Measurements from ENCODE around the gene SH2D2A.

The SH2D2A gene

DNA sequence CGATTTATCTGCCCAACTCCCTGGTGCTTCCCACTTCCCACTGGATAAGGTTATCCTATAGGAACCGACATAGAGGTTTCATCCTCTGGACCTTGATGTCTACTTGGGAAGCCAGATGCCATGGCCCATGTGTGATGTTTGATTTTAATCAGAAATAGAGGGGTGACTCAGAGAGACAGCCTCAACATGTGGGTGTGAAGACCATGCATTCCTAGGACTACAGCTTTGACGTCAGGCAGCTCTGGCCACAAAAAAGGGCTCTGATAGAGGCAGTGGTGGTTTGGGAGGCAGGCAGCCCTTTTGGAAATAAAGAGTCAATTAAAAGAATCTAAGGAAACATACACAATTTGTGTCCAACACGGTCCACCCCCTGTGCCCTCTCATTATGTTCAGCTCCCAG, 5.2 kb upstream of the SH2D2A start:
- Histone ChIP-seq H3K4me3 (ENCODE audit: low read depth in 1 of 2, low read length in 2 of 2) (no peak overlapping the region), H3K27me3 (ENCODE audit: low read depth, low read length) (no peaks in the 10 kb centered on the region), H3K27ac (ENCODE audit: low read length) (no peak overlapping the region), H3K4me1 (ENCODE audit: control insufficient read depth in 1 of 2, insufficient read depth in 2 of 2, low read length in 2 of 2) (no peaks in the 10 kb centered on the region), H3K9me3 (ENCODE audit: control insufficient read depth in 1 of 2, low read length in 2 of 2) (no peaks in the 10 kb centered on the region), H3K36me3 (ENCODE audit: control insufficient read depth in 1 of 2, insufficient read depth in 2 of 2, low read length in 2 of 2) (no peaks in the 10 kb centered on the region)

DNA sequence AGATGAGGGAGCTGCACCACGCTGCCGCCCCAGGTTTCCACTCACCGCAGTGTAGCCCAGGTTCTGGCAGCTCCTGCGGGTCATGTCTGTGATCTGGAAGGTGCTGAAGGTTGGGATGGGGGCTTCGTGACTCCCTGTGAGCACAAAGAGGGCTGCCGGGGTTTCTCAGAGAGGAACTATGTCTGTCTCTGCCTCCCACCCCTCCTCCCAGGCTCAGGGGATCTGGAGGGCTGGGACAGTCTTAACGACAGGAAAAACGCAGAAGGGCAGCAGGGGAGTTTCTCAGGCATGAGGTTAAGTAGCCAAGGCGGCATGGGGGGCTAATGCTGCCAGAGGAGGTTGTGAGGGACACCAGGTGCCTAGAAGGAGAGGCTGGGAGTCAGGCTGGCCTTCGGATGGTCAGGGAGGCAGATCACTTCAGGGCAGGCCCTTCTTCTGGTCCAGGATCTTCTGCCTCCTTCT, 656 bp downstream of the SH2D2A start:
- H3K36me3 ChIP-seq (ENCODE audit: control insufficient read depth in 1 of 2, insufficient read depth in 2 of 2, low read length in 2 of 2), result no peaks in the 10 kb centered on the region
- H3K4me1 ChIP-seq (ENCODE audit: control insufficient read depth in 1 of 2, insufficient read depth in 2 of 2, low read length in 2 of 2), result peaks cover 0 to 26% of the 10 kb centered on the region in 2 donors
- H3K27ac ChIP-seq (ENCODE audit: low read length), result peak overlapping the region; percentile 74
- H3K4me3 ChIP-seq (ENCODE audit: low read depth in 1 of 2, low read length in 2 of 2), result peak overlapping the region; percentile 23 to 33
- no peaks in the 10 kb centered on the region for H3K27me3 ChIP-seq (ENCODE audit: low read depth, low read length)
- H3K9me3 ChIP-seq (ENCODE audit: control insufficient read depth in 1 of 2, low read length in 2 of 2), result no peaks in the 10 kb centered on the region

DNA sequence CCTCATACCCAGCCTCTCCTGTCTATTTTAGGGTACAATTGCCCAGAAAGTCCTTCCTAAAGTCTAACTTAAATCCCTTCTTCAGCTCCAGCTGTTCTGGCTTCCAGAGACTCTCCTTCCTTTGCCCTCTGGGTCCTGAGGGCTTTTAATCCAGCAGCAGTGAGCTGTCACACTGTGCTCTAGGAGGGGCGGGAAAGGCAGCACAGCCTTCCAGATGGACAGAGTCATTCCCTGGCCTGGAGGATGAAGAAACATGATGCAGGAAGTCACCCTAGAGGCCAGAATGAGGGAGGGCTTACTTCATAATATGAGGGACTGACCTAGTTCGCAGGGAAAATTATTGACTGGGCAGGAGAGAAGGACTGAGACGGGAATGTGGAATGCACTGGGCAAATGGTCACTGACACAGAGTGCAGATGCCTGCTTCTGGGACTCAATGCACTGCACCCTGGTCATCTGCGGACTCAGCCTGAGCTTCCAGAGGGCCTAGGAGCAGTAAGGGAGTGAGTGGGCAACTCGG, 1.3 kb downstream of the SH2D2A start:
- Histone ChIP-seq H3K9me3 (ENCODE audit: control insufficient read depth in 1 of 2, low read length in 2 of 2) (no peaks in the 10 kb centered on the region), H3K4me3 (ENCODE audit: low read depth in 1 of 2, low read length in 2 of 2) (peak overlapping the region; percentile 23 to 33), H3K4me1 (ENCODE audit: control insufficient read depth in 1 of 2, insufficient read depth in 2 of 2, low read length in 2 of 2) (peaks cover 0 to 26% of the 10 kb centered on the region in 2 donors), H3K36me3 (ENCODE audit: control insufficient read depth in 1 of 2, insufficient read depth in 2 of 2, low read length in 2 of 2) (no peaks in the 10 kb centered on the region), H3K27me3 (ENCODE audit: low read depth, low read length) (no peaks in the 10 kb centered on the region), H3K27ac (ENCODE audit: low read length) (peak overlapping the region; percentile 74)

DNA sequence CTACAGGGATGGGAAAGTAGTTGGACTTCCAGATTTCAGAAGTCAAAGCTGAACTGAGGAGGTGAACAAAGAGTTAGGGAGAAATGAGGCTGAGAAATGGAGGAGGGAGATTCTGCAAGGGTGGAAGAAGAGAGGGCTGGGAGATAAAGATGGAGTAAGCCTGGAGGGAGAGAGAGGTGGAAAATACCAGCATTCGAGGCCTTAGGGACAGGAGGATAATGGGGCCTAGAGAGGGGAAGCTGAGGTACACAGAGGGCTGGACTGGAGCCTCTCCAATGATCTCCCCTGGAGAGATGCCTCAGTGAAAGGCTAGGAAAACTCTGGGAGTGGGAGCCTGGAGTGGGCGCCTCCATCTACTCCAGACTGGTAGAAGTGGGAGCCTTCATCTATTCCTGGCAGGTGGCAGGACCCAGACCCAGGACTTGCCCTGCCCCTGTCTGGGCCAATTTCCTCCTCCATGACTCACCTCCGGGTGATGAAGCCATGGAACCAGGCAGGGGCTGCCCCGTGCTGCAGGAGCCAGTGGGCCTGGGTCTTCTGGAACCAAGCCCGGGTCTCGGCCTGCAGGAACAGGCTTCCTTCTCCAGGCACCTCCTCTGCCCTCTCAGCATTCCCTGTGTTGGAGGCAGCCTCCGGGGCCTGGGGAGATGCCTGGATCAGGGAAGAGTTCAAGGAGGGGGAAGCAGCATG, 1.9 kb downstream of the SH2D2A start:
- Histone ChIP-seq H3K4me1 (ENCODE audit: control insufficient read depth in 1 of 2, insufficient read depth in 2 of 2, low read length in 2 of 2) (peaks cover 0 to 26% of the 10 kb centered on the region in 2 donors), H3K27ac (ENCODE audit: low read length) (peak overlapping the region; percentile 74), H3K27me3 (ENCODE audit: low read depth, low read length) (no peaks in the 10 kb centered on the region), H3K4me3 (ENCODE audit: low read depth in 1 of 2, low read length in 2 of 2) (peak overlapping the region; percentile 48 to 63), H3K36me3 (ENCODE audit: control insufficient read depth in 1 of 2, insufficient read depth in 2 of 2, low read length in 2 of 2) (no peaks in the 10 kb centered on the region), H3K9me3 (ENCODE audit: control insufficient read depth in 1 of 2, low read length in 2 of 2) (no peaks in the 10 kb centered on the region)

DNA sequence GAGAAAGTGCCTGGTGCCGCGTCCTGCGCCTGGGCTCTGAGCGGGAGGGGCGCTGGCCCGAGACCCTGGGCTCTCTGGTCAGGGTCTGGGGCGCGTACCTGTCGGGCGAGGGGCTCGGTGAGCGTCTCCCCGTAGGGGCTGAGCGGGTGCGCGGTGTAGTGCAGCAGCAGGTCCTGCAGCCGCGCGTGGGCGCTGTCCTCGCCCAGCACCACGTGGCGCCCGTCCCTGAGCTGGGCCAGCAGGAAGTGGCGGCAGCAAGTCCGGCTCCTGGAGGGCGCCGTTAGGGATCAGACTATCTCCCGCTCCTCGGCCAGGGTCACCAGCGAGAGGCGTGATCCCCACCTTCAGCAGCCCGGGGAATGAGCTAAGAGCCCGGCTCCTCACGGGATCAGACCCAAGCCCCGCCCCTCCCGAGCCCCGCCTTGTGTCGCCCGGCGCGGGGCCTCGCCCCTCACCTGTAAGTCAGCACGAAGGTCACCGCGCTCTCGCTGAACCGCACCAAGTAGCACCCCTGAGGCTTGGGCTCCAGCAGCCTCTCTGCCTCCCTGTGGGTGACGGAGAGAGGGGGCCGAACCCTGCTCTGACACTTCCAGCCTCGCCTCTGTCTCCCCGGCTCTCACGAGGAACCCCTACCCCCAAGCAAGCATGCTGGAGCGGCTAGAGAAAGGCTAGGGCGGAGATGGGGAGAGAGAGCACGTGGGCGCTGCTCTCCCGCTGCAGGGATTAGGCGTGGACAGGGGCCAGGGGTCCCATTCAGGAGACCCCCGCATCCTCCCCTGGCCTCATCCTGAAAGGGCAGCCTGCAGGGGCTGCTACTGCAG, 2.7 kb downstream of the SH2D2A start:
- Histone ChIP-seq H3K27me3 (ENCODE audit: low read depth, low read length) (no peaks in the 10 kb centered on the region), H3K4me1 (ENCODE audit: control insufficient read depth in 1 of 2, insufficient read depth in 2 of 2, low read length in 2 of 2) (peaks cover 0 to 26% of the 10 kb centered on the region in 2 donors), H3K36me3 (ENCODE audit: control insufficient read depth in 1 of 2, insufficient read depth in 2 of 2, low read length in 2 of 2) (no peaks in the 10 kb centered on the region), H3K9me3 (ENCODE audit: control insufficient read depth in 1 of 2, low read length in 2 of 2) (no peaks in the 10 kb centered on the region), H3K27ac (ENCODE audit: low read length) (no peak overlapping the region), H3K4me3 (ENCODE audit: low read depth in 1 of 2, low read length in 2 of 2) (peak overlapping the region; percentile 48 to 63)

DNA sequence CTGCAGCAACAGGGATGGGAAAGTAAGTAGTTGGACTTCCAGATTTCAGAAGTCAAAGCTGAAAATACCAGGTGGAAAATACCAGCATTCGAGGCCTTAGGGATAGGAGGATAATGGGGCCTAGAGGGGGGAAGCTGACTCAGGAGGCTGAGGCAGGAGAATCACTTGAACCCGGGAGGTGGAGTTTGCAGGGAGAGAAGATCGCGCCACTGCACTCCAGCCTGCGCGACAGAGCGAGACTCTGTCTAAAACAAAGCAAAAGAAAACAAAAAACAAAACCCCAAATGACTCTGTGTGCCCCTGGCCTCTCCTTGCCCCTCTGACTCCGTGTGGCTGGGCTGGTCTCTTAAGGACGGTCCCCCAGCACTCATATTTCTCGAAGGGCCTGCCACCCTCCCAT, 3.4 kb downstream of the SH2D2A start:
- Histone ChIP-seq H3K36me3 (ENCODE audit: control insufficient read depth in 1 of 2, insufficient read depth in 2 of 2, low read length in 2 of 2) (no peaks in the 10 kb centered on the region), H3K4me3 (ENCODE audit: low read depth in 1 of 2, low read length in 2 of 2) (peak overlapping the region; percentile 48 to 63), H3K27me3 (ENCODE audit: low read depth, low read length) (no peaks in the 10 kb centered on the region), H3K27ac (ENCODE audit: low read length) (no peak overlapping the region), H3K4me1 (ENCODE audit: control insufficient read depth in 1 of 2, insufficient read depth in 2 of 2, low read length in 2 of 2) (peaks cover 0 to 26% of the 10 kb centered on the region in 2 donors), H3K9me3 (ENCODE audit: control insufficient read depth in 1 of 2, low read length in 2 of 2) (no peaks in the 10 kb centered on the region)

DNA sequence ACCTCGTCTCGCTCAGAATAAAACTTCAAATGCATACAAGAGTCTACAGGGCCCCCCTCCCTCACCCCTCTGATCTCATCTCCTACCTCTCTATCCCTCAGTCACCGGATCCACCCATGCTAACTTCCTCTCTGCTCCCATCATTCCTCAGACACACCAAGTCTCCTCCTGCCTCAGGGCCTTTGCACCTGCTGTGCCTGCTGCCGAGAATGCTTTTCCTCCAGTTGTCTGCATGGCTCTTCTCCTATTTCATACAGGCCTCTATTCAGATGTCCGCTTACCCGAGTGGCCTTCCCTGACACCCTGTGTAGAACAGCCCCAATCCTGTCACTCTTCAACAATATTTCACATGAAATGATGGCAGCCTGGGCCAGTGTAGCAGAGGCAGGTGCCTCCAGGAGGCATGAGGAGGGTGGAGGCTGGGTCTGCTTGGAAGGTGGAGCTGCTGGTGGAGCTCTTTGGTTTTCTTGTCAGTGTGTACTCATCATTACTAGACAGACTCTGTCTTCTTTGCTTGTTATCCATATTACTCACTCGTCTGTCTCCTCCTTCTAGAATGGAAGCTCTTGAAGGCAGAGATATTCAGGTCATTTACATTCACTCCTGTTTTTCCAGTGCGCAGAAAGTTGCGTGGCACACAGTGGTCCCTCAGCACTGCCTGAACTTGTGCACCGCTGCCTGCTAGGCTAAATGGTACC, 4.2 kb downstream of the SH2D2A start:
- H3K36me3 ChIP-seq (ENCODE audit: control insufficient read depth in 1 of 2, insufficient read depth in 2 of 2, low read length in 2 of 2), result no peaks in the 10 kb centered on the region
- H3K27ac ChIP-seq (ENCODE audit: low read length), result no peak overlapping the region
- peaks cover 0 to 26% of the 10 kb centered on the region in 2 donors for H3K4me1 ChIP-seq (ENCODE audit: control insufficient read depth in 1 of 2, insufficient read depth in 2 of 2, low read length in 2 of 2)
- no peak overlapping the region for H3K4me3 ChIP-seq (ENCODE audit: low read depth in 1 of 2, low read length in 2 of 2)
- no peaks in the 10 kb centered on the region for H3K27me3 ChIP-seq (ENCODE audit: low read depth, low read length)
- H3K9me3 ChIP-seq (ENCODE audit: control insufficient read depth in 1 of 2, low read length in 2 of 2), result no peaks in the 10 kb centered on the region

DNA sequence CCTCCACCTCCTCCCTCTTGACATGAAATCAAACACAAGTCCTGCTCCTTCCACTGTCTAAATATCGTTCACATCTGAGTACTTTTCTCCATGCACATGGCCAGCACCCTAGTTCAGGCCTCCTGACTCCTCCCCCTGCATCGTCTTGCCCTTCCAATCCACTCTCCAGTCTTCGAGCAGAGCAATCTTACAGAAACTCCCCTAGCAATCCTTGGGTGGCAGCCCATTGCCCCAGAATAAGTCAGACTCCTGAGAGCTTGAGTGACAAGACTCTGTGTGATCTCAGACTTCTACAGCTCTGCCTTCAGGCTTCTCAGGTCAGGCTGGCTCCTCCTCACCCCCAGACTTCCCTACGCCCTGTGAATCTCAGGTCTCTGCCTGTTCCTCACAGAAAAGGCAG, 5.5 kb downstream of the SH2D2A start:
- Histone ChIP-seq H3K27ac (ENCODE audit: low read length) (no peak overlapping the region), H3K36me3 (ENCODE audit: control insufficient read depth in 1 of 2, insufficient read depth in 2 of 2, low read length in 2 of 2) (no peaks in the 10 kb centered on the region), H3K9me3 (ENCODE audit: control insufficient read depth in 1 of 2, low read length in 2 of 2) (no peaks in the 10 kb centered on the region), H3K27me3 (ENCODE audit: low read depth, low read length) (no peaks in the 10 kb centered on the region), H3K4me1 (ENCODE audit: control insufficient read depth in 1 of 2, insufficient read depth in 2 of 2, low read length in 2 of 2) (peaks cover 0 to 36% of the 10 kb centered on the region in 2 donors), H3K4me3 (ENCODE audit: low read depth in 1 of 2, low read length in 2 of 2) (no peak overlapping the region)

DNA sequence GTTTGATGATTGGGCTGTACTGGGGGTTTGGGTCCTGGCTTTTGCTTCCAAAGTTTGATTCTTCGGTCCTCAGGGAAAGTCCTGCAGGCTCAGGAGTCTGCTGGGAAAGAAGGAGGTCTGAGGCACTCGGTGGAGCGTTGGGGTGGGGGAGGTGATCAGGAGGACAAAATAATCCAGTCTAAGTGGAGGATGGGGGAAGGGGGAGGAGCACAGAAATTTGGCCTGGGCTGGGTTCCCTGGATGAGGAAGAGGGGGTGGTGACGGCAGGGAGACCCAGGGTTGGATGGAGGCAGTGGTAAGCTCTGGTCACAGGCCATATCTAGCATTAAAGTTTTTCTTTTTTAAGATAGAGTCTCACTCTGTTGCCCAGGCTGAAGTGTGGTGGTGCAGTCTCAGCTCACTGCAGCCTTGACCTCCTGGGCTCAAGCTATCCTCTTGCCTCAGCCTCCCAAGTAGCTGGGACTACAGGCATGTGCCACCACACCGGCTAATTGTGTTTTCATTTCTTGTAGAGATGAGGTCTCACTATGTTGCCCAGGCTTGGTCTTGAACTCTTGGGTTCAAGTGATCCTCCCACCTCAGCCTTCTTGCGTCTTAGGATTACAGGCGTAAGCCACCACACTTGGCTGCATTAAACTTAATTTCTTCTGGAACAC, 6.8 kb downstream of the SH2D2A start:
- H3K4me1 ChIP-seq (ENCODE audit: control insufficient read depth in 1 of 2, insufficient read depth in 2 of 2, low read length in 2 of 2), result peaks cover 6 to 39% of the 10 kb centered on the region in 2 donors
- H3K9me3 ChIP-seq (ENCODE audit: control insufficient read depth in 1 of 2, low read length in 2 of 2), result no peaks in the 10 kb centered on the region
- H3K36me3 ChIP-seq (ENCODE audit: control insufficient read depth in 1 of 2, insufficient read depth in 2 of 2, low read length in 2 of 2), result no peaks in the 10 kb centered on the region
- no peak overlapping the region for H3K4me3 ChIP-seq (ENCODE audit: low read depth in 1 of 2, low read length in 2 of 2)
- H3K27ac ChIP-seq (ENCODE audit: low read length), result no peak overlapping the region
- H3K27me3 ChIP-seq (ENCODE audit: low read depth, low read length), result no peaks in the 10 kb centered on the region

DNA sequence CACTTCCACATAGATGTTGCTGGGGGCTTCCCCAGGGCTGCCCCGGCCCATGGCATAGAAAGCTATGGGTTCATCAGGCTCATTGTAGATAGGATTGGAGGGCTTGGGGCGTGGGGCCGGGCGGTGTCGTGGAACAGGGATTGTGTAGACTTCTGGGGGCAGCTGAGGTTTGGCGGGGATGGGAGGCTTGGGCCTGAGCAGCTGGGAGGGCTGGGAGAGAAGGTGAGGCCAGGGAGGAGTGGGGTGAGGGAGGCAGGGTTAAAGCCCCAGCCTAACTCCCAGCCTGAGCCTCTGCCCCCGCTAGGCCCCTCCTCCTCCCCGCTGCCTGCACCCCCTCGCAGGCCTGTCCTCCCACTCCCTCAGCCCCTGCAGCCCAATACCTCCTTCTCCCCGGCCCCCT, 7.4 kb downstream of the SH2D2A start:
- no peaks in the 10 kb centered on the region for H3K27me3 ChIP-seq (ENCODE audit: low read depth, low read length)
- no peak overlapping the region for H3K4me3 ChIP-seq (ENCODE audit: low read depth in 1 of 2, low read length in 2 of 2)
- H3K27ac ChIP-seq (ENCODE audit: low read length), result no peak overlapping the region
- H3K36me3 ChIP-seq (ENCODE audit: control insufficient read depth in 1 of 2, insufficient read depth in 2 of 2, low read length in 2 of 2), result no peaks in the 10 kb centered on the region
- H3K9me3 ChIP-seq (ENCODE audit: control insufficient read depth in 1 of 2, low read length in 2 of 2), result no peaks in the 10 kb centered on the region
- peaks cover 6 to 34% of the 10 kb centered on the region in 2 donors for H3K4me1 ChIP-seq (ENCODE audit: control insufficient read depth in 1 of 2, insufficient read depth in 2 of 2, low read length in 2 of 2)
